Epithelial cell of prostate (primary cell): ENCODE results near the gene SMIM33.
"Not testable (repeated sequence)": the region's sequence is repeated elsewhere in the genome, so short reads cannot be mapped to it uniquely, and the experiment has no call there.

ENCODE experiments used
- DNase-seq: peaks from one replicate; pipeline ENCODE4 v3.0.0-alpha.2; 2011; ENCODE audit warnings: low read depth, low spot score
- H3K27ac ChIP-seq: fragments of 450-650 bp; 2 replicates; pipeline ENCODE4 v1.5.1; 2017; ENCODE audit warnings: mild to moderate bottlenecking

SMIM33 gene

DNA sequence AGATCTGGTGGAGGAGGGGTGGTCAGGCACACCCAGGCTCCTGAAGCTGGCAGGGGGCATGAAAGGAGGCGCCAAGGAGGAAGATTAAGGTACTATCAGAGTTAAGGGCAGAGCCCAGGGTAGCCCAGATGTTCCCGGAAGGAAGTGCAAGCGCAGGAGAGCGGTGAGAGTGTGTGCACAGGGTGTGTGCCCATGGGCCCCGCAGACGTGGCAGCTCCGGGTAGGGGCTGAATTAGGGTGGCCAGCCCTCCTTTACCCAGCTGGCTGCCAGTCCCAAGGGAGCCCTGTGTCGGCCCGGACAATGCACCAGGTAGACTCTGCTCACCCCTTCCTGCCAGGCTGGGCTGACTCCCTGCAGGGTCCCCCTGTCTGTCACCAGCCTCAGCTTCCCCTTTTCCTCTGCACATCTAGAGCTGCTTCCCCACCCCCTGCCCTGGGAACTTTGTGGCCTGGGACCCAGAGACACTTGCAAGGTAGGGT lies at the start of gene SMIM33:
Gene SMIM33, plus strand, starts transcription at position 184 of the 480 bp plus-strand sequence. Its CDS starts 118 bp downstream, at position 302.
- DNase-seq, result no peak
- H3K27ac ChIP-seq, result no peak within 1 kb of the TSS

DNA sequence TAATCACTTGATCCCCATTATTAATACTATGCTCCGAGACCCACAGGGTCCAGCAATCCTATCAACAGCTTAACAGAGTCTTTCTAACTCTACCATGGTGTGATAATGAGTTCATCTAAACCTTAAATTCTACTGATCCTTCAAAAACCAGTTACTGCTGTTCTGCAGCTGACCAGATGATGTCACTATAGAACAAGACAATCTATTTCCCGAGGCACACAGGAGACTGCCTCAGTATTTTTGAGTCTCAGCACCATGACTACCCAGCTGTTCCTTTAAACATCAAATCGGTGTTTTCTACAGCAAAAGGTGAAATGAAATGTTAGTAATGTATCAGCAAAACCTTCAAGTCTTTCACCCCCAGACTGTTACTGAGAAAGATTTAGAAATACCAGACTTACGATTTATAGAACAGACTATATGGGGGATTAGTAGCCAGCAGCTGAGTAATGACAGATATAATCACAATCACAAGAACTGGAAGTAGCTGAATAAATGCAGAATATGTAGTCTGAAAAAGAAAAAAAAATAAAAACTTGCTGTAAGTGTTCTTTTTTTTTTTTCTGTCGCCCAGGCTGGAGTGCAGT lies 48.4 kb upstream of the SMIM33 start:
- no peak for DNase-seq
- H3K27ac ChIP-seq, result no peak overlapping the region

DNA sequence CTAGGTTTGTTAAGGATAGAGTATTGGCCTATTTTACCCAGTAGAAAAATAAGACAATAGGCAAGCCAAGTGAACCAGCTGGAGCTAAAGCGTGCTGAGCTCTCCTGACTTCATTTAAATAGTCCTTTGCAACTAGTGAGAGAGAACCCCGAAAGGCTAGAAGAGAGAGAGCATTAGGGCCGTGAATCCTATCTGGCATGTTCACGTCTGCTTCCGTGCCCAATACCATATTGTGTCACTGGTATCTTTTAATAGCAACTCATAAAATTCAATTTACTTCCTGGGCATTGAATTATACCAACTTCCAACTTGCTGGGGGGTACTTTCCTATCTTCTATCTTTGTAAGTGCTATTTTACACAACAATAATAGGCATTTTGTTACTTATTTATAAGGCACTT lies 45.3 kb upstream of the SMIM33 start:
- no peak for DNase-seq
- H3K27ac ChIP-seq, result no peak overlapping the region

DNA sequence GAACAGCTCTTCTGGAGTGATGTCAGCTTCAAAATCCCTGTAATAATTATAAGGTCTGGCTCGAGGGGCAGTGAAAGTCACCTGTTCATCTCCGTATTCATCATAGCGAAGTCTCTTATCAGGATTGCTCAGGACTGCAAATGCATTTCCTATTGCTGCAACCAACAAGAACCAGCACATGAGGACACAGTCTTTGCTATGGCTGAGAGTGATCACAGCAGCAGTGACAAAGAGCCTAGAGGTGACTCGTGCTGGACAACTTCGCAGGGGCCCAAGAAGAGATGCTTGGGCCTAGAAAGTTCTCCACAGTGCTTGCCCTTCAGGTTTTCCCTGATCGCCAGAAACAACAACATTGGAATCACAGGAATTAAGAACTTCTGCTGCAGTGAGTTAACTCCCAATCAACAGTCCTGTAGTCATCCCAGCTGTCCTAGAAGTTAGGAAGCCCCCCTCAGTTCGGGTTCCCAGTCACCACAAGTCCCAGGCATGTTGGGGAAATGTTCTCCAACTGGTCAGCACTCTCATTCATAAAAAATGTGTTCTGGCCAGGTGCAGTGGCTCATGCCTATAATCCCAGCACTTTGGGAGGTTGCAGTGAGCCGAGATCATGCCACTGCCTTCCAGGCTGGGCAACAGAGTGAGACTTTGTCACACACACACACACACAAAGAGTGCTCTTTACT lies 44.5 kb upstream of the SMIM33 start:
- H3K27ac ChIP-seq, result peak overlapping the region; percentile 36
- no peak for DNase-seq

DNA sequence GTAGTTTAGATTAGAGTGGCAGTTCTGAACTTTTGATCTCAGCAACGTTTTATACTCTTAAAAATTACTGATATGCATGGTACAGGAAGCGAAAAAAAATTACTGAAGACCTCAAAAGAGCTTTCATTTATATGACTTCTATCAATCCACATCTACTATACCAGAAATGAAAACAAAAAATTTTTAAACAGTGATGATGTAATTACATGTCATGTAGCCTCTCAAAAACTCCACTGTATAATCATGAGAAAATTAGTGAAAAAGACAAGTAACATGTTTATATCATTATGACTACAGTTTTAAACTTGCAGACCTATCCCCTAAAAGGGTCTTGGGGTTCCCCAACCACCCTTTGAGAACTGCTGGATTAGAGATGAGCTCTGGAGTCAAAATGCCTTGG lies 40.8 kb upstream of the SMIM33 start:
- no peak overlapping the region for H3K27ac ChIP-seq
- DNase-seq, result no peak

DNA sequence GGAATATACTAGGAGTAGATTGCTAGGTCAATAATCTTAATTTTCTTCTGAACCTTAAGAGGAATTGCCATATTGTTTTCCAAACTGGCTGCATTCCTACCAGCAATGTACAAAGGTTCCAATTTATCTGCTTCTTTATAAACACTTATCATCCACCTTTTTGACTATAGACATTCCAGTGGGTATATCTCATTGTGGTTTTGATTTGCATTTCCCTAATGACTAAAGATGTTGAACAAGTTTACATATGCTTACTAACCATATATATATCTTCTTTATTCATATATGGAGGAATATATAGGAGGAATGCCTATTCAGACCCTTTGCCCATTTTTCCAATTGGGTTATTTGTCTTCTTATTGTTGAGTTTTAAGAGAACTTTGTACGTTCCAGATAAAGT lies 39.1 kb upstream of the SMIM33 start:
- H3K27ac ChIP-seq, result no peak overlapping the region
- DNase-seq, result no peak

DNA sequence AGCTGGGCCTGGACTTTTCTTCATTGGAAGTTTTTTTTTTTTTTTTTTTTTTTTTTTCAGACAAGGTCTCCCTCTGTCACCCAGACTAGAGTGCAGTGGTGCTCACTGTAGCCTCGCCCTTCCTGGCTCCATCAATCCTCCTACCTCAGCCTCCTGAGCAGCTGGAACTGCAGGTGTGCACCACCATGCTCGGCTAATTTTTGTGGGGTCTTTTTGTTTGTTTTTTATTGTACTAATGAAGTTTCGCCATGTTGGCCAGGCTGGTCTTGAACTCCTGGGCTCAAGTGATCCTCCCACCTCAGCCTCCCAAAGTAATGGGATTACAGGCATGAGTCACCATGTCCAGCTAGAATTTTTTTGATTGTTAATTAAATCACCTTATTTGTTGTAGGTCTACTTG lies 35.1 kb upstream of the SMIM33 start:
- H3K27ac ChIP-seq, result no peak overlapping the region
- DNase-seq, result no peak

DNA sequence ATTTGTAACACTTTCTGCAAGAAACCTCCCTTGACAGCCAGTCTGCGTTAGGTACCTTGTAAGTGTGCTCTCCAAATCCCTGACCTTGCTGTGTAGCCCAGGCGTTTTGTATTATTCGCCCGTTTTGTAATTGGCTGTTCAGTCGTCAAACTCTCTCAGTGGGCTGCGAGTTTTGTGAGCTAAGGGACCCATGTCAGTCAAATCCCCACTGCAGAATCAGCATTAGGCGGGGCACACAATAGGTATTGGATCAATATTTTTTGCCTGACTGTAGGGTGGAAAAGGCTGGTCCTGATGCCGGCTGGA lies 32.1 kb upstream of the SMIM33 start:
- H3K27ac ChIP-seq, result no peak overlapping the region
- no peak for DNase-seq

DNA sequence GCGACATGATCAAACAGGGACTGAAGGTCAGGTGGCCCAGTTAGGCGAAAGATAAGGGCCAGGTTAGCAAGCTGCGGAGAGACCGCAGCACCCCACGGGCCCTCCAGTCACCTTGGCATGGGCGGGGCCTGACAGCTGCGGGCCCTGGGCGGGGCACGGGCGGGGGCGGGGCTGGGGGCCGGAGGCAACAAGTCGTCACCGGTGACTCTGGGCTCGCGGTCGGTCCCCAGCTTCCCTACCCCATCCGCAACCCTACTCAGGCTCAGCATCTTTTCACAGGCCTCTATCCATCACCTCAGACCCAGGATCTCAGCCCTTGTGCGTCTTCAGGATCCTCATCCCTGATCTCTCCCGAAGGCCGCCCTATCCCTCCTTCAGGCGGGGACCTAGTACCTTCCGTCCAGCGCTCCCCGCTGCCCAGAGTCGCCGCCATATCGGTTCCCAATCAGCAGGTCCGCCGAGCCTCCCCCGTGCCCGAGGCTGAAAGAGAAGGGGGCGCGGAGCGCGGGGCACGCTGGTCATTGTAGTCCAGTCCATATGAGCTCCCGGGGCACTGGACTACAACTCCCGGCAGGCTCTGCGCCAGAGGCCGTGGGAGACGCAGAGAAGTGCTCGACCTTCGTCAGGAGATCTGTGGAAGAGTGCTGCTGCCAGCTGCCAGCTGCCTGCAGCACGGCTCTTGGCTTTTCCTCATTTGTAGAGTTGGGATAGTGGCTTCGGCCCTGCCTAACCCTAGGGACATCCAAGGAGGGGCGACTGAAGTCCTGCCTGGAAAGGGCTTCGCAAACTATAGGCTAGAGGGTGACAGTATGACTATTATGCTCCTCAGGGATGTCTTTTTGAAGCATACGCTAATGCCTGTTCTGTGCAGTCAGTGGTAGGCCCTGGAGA lies 31.5 kb upstream of the SMIM33 start, which contains the start of gene DNAJC18:
Gene DNAJC18, minus strand, starts transcription at position 513 of the 891 bp plus-strand sequence. Its CDS starts 80 bp downstream, at position 433.
- DNase-seq, result no peak
- H3K27ac ChIP-seq, result peak within 1 kb of the TSS; percentile 72

DNA sequence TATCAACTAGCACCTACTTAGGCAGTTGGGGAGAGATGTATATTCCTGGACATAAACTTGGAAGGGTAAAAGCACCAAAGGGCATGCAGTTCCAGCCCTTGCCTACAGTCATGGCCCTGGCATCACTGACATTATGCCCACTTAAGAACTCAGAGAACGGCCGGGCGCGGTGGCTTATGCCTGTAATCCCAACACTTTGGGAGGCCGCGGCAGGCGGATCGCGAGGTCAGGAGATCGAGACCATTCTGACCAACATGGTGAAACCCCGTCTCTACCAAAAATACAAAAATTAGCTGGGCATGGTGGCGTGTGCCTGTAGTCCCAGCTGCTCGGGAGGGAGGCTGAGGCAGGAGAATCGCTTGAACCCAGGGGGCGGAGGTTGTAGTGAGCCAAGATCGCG lies 30.4 kb upstream of the SMIM33 start:
- DNase-seq, H3K27ac ChIP-seq: not testable (repeated sequence)

DNA sequence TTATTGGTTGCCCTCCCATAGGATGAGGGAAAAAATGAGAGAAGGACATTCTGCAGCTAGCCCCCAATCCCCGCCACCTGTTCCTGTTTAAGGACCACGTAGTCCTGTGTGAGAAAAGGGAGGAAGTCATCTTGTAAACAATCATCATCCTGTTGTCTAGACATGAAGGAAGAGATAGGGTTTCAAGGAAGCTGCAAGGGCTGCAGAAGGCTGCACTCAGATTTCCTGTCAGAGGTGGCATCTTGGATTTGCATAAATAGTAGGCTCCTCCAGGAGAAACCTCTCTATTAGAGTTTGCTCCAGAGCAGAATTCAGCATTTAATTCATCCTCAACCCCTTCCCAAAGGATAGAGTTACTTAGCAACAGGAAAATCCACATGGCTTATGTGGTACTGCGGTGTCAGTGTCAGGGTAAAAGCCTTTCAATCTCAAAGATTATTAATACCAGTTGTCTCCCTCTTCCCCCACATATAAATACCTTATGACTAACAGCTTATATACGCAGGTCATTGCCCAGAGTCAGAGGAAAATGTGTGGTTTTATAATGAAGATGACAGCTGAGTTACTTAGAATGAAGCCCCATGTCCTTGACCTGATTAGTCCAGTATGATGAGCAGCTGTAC lies 26.9 kb upstream of the SMIM33 start:
- H3K27ac ChIP-seq, result peak overlapping the region; percentile 84
- no peak for DNase-seq

DNA sequence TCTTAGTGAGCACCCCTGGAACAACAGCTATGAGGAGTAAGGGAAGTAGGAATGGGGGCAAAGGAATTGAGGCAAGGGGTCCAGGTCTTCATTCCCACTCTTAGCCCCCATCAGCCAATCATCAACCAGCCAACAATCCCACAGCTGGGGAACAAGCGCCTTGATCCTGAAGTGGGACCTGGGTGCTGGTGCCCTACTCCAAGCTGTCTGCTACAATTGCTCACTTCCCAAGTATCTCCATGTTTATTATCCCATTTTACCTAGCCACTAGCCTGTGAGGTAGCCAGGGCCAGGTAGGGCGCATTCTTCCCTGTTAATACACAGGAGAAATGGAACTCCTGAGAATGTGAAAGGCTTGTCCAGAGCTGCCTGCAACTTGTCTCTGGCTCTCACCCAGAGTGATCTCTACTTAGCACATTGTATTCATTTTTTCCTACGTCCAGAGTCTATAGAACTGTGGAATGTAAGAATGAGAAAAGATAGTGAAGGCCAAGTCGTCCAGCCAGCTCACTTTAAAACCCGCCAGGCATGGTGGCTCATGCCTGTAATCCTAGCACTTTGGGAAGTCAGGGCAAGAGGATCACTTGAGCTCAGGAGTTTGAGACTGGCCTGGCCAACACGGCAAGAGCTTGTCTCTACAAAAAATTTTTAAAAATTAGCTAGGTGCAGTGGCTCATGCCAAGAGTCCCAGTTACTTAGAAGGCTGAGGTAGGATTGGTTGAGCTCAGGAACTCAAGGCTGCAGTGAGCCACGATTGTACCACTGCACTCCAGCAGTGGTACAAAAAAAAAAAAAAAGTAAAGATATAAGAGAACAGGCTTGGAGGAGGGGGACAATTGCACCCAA lies 25.3 kb upstream of the SMIM33 start:
- peak; percentile 33 for DNase-seq
- H3K27ac ChIP-seq, result peak overlapping the region; percentile 84

DNA sequence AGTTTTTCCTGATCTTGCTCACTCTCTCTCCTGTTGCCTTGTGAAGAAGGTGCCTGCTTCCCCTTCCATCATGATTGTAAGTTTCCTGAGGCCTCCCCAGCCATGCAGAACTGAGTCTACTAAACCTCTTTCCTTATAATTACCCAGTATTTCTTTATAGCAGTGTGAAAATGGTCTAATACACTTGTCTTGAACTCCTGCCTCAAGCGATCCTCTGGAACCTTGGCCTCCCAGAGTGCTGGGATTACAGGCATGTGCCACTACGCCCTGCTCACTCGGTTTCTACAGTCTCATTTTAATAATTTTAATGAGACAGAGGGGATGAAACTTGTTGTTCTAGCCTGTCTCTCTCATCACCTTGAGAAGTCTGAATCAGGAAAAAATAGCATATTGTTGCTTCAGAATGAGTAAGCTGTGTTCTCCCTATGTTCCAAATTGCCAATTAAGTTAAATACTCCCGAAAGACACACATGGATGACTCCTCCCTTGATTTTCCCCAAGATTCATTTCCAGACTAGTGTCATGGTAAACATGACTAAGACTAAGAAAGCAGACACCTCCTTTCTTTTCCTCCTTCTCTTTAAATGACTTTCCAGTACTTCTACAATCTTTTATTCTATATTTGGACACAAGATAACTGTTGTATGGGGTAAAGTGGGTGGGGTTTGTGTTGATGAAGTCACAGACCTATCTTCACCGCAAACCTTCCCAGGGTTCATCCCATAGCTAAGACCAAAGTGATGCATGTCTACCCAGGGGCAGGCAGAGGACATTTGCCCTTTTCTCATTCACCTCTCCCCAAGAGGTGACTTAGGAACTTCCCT lies 23.6 kb upstream of the SMIM33 start:
- H3K27ac ChIP-seq, result peak overlapping the region; percentile 84
- peak; percentile 37 for DNase-seq

DNA sequence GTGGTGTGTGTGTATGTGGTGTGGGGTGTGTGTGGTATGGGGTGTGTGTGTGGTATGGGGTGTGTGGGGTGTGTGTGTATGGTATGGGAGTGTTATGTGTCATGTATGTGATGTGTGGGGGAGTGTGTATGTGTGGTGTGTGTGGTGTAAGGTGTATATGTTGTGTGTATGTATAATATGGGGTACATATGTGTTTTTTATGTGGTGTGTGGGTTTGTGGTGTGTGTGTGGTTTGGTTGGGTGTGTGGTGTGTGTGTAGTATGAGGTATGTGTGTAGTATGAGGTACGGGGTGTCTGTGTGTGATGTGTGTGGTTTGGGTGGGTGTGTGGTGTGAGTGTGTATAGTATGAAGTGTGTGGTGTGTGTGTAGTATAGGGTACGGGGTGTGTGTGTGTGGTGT lies 19.6 kb upstream of the SMIM33 start:
- DNase-seq, result no peak
- no peak overlapping the region for H3K27ac ChIP-seq

DNA sequence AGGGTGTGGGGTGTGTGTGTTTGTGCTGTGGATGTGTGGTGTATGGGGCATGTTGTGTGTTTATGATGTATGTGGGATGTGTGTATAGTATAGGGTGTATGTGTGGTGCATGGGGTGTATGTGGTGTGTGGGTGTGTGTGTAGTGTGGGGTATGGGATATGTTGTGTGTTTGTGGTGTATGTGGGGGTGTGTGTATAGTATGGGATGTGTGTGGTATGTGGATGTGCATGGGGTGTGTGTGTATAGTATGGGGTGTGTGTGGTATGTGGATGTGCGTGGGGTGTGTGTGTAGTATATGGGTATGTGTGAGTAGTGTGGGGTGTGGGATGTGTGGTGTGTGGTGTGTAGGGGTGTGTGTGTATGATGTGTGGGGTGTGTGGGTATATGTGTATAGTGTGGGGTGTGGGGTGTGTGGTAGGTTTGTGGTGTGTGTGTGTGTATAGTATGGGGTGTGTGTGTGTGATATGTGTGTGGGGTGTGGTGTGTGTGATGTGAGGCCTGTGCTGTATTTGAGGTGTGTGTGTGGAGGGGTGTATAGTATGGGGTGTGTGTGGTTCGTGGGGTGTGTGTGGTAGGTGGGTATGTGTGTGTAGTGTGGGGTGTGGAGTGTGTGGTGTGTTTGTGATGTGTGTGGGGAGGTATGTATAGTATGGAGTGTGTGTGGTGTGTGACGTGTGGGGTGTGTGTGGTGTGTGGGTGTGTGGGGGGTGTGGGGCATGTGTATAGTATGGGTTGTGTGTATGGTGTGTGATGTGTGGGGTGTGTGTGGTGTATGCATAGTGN lies 18.7 kb upstream of the SMIM33 start:
- no peak for DNase-seq
- H3K27ac ChIP-seq, result no peak overlapping the region

DNA sequence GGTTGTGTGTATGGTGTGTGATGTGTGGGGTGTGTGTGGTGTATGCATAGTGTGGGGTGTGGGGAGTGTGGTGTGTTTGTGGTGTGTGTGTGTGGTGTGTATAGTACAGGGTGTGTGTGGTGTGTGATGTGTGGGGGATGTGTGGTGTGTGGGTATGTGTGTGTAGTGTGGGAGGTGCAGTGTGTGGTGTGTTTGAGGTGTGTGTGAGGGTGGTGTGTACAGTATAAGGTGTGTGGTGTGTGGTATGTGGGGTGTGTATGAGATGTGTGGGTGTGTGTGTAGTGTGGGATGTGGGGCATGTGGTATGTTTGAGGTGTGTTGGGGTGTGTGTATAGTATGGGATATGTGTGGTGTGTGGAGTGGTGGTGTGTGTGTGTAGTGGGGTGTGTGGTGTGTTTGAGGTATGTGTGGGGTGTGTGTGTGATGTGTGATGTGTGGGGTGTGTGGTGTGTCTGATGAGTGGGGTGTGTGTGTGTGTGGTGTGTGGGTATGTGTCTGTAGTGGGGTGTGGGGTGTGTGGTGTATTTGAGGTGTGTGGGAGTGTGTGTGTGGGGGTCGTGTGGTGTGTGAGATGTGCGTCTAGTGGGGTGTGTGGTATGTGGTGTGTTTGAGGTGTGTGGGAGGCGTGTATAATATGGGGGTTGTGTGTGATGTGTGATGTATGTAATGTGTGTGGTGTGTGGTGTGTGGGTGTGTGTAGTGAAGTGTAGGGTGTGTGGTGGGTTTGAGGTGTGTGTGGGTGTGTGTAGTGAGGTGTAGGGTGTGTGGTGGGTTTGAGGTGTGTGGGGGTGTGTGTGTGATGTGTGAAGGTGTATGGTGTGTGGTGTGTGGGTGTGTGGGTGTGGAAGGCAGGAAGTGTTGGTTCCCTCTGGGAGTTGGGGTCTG lies 16.9 kb upstream of the SMIM33 start:
- DNase-seq, result no peak
- H3K27ac ChIP-seq, result no peak overlapping the region

DNA sequence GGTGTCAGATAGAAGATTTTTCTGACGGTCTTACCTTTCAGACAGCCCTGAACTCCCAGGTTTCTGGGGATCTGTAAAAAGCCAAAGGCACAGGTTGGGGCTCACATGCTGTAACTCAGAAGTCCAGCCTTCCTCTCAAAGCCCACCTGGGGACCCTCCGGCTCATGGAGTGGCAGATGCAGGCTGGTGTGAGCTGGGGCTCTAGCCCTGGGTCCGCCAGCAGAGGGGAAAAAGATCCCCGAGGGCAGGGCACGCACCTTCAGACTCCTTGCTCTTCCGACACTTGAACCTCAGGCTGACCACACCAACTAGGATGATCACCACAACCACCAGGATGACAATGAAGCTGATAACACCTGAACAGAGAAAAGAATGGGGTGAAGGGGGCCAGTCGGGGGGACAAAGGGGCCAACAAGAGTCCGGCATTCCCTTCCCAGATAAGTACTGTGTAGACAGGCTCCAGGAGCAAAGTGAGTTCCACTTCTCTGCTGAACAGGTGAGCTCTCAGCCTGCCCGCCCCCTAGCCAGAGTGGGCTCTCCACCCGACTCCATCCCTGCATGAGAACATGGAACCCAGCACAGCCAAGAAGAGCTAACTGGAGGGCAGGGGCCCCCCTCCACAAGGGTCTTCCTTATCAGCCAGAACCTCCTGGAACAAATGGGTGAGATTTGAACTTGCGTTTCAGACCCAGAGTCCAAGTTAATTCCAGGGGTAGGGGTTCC lies 16.1 kb upstream of the SMIM33 start:
- no peak for DNase-seq
- no peak overlapping the region for H3K27ac ChIP-seq
